Measurements from ENCODE around the gene SRSF5.
A peak's percentile ranks its signal among the peaks of the same experiment; 100 is the strongest.

The SRSF5 gene

GRCh38 chr14:69771136-69771535, 4.2 kb downstream of the SRSF5 start:
- DNase-seq: no peak

GRCh38 chr14:69772082-69773017, 5.4 kb downstream of the SRSF5 start:
- no peak for DNase-seq

GRCh38 chr14:69773571-69774276, 6.8 kb downstream of the SRSF5 start:
- DNase-seq: no peak

DNA sequence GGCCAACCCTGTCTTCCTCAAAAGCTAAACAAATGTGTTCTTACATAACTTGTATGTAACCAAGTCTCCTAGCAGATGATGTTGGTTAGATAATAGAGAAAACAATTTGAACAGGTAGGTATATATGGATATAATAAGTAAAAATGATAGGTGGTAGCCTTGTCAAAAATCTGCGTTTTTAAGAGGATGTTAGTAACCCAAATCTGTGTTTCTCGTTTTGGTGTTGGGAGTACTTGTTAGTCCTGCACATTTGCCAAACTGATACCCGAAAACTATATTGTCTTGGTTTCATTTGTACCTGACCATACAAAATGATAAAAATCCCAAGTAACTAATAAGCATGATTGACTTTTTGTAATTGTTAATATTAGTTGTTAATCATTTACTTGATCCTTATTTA, 8.1 kb downstream of the SRSF5 start:
- DNase-seq: no peak

DNA sequence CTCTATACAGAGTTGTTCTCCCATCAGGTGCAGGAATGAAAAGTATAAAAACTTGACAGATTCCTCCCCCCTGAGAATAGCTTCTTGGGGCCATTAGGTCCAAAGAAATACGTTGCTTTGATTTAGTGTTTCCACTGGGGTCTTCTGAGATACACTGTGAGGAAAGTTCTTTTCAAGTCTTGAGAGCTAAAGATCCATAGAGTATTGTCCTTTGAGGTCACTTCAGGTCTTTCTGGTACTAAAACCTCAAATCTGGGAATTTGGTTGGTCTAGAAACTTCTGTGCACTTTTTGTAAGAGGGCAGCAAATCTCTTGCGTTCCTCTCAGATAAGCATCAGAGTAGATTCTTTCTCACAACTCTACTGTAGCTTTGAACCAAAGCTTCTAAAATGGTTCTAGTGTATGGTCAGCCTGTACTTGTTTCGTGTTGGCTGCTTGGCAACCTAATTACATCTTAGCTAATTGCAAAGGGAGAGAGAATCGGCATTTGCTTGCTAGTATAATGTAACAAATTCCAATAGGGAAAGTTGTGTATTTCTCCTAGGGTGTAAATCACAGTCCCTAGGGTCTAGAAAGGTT, 10.0 kb downstream of the SRSF5 start:
- no peak for DNase-seq

- no peak for DNase-seq
Observed at GRCh38 chr14:69779088-69779487, 12.1 kb downstream of the SRSF5 start.

GRCh38 chr14:69780092-69780491, 13.2 kb downstream of the SRSF5 start:
- no peak for DNase-seq

GRCh38 chr14:69780952-69781351, 14.0 kb downstream of the SRSF5 start:
- no peak for DNase-seq

GRCh38 chr14:69784942-69785341, 18.0 kb downstream of the SRSF5 start:
- no peak for DNase-seq

- DNase-seq: no peak
Observed at GRCh38 chr14:69786603-69787002, 19.7 kb downstream of the SRSF5 start.

- DNase-seq: no peak
Observed at GRCh38 chr14:69789118-69789640, 22.2 kb downstream of the SRSF5 start.

GRCh38 chr14:69792887-69793421, 26.0 kb downstream of the SRSF5 start:
- no peak for DNase-seq

GRCh38 chr14:69794791-69795190, 27.8 kb downstream of the SRSF5 start:
- no peak for DNase-seq

DNA sequence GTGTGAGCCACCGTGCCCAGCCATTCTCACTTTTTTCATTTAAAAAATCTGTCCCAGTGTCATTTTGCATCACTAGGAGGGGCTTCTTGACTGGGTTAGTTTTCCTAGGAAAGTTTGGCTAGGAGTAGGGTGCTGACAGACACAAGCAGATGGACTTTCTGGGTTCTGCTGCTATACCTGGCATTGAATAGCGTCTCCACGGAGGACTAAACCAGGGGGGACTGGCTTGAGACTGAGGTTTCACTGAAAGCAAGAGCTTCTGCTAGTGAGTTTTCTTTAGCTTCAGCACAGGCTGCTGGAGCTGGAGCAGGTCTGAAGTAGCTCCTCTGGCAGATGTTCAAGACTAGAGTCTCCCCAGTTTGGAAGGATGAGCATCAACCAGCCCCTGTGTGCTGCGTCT, 28.7 kb downstream of the SRSF5 start:
- no peak for DNase-seq

DNA sequence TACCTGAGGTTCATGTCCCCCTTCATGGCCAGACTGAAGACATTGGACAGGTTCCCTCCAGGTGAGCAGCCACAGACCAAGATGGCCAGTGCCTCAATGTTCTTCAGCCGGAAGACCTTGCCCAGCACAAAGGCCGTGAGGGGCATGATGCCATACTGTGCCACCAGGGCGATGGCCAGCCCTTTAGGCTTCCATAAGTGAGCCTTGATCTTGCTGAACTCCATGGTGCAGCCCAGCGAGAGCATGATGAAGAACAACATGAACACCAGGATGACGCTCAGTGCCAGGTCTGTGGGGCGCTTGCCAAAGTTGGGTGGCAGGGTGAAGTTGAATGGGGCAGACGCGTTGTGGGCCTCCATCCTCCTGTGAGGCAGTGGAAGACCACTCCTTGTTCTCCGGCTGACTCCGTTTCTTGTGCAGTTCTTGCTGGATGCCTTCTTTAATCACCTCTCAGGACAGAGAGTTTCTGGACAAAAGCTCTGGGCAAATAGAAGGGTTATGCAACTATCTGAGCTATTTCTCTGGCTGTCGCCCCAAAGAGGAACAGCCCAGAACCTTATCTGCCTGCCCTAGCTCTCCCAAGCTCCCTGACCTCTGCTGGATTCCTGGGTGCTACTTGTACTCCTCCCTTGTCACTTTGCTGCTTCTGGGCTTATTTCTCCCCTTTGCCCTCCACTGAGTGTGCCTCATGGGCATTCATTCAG, 30.0 kb downstream of the SRSF5 start, which contains the start of gene SLC10A1:
Gene SLC10A1 (minus strand): TSS at position 445 of the 704 bp plus-strand sequence. CDS start 86 bp downstream, at position 359.
- no peak for DNase-seq

GRCh38 chr14:69797573-69798338, 30.8 kb downstream of the SRSF5 start:
- DNase-seq: no peak

- DNase-seq: no peak
Observed at GRCh38 chr14:69798339-69798735, 31.4 kb downstream of the SRSF5 start.

DNA sequence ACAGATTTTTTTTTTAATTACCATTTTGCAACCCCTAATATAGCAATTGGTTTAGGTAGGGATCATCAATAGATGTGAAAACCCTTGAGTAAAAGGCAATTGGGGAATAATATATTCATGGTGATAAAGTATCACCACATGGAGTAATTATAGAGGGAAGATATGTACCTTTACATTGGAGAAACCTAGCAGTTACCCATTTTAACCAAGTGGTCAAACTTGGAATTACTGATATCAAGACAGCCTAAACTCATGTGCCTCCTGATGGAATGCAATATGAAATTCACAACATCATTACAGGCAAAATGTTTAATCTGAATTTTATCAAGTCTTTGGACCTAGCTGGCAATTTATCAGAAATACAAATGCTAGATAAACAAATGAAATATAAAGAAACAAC, 36.8 kb downstream of the SRSF5 start:
- peak in 1 of 2 donors; percentile 8 for DNase-seq

- DNase-seq: no peak
Observed at GRCh38 chr14:69804902-69805301, 38.0 kb downstream of the SRSF5 start.

DNA sequence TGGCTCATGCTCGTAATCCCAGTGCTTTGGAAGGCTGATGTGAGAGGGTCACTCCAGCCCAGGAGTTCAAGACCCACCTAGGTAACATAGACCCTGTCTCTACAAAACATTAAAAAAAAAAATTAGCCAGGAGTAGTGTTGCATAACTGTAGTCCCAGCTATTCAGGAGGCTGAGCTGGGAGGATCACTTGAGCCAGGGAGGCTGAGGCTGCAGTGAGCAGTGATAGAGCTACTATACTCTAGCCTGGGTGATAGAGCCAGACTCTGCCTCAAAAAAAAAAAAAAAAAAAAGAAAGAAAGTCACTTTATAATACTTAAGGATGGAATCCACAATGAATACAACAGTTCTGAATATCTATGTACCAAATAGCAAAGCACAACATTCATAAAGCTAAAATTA, 40.2 kb downstream of the SRSF5 start:
- DNase-seq: no peak
